GM21381 (cell line): Measurements from ENCODE around the gene ASB1.
"Not testable (repeated sequence)": the region's sequence is repeated elsewhere in the genome, so short reads cannot be mapped to it uniquely, and the experiment has no call there.

ENCODE experiments used
- ATAC-seq: cut with Tn5 transposase; IDR thresholded peaks from one replicate; pipeline ENCODE4 v1.9.1; 2021; ENCODE audit warnings: mild to moderate bottlenecking, moderate library complexity; ENCODE audit not compliant: unreplicated experiment

The ASB1 gene

DNA sequence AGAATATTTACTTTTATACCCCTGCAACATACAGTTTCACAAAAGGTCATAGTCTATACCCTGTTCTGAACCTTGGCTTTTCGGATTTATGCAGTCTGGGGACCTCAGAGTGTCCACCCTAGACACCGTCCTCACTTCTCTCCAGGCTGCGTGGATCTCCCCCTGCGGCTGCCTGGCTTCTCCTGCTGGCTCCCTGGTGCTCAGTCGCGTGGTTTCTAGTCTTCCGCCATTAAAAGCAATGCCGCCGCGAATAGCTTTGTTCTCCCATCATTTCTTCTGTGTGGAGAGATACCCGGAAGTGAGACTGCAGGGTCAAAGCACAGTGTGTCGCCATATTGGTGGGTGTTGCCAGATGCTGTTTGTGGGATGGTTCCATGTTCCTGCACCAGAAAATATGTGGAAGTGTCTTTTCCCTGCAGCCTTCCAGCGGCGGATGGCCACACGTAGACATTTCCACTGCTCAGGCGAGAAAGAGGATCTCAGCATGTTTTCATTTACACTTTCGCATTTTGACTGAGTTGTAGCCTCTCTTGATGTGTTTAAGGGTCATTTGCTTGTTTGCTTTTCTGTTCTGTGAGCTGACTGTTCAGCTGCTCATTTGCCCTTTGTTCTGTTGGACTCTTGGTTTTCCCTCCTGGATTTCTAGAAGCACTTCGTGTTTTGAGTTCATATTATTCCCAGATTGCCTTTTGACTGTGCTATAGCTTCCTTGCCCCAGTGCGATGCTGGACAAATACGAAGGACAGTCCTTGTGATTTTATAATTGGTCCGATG is 22.9 kb upstream of the ASB1 start:
- no peak for ATAC-seq

DNA sequence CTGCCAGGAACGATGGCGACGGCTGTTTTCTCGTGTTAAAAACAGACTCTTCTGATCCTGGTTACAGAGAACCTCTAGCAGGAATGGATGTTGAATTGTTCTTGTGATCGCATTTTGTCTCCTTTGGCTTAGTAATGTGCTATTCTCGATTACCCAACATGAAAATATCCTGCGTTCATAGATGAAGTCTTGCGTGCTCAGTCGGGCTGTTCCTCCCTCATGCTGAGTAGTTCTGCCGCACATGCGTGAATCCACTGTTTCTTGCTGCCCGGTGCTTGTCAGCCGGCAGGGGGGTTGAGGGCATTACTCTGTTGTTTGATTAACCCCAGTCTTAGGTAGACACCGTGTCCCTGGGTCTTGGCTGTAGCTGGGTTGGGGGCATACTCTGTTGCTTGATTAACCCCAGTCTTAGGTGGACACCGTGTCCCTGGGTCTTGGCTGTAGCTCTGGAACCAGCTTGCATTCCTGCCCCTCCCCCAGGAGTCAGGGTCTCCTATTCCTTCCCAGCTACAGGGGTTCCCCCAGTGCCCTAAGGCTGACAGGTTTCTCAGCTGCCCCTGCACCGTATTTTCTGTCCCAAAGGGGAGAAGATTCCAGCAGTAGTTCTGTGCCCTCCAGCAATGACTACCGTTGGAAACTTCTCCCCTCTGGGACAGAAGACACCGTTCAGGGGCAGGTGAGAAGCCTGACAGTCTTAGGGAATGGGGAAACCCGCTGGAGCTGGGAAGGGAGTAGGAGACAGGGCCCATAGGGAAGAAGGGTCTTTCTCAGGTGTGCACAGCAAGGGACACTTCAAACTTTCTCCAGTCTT is 22.1 kb upstream of the ASB1 start:
- no peak for ATAC-seq

DNA sequence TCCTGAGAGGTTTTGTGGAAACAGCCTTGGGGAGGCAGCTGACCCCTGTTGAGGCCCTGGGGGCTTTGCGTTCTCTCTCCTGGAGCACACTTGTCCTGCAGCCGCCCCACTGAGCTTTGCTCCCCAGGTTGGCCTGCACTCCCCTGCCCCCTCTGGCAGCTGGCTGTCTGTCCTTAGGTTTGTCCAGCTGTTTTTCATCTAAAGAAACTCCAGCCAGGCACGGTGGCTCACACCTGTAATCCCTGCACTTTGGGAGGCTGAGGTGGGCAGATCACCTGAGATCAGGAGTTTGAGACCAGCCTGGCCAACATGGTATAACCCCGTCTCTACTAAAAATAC is 21.5 kb upstream of the ASB1 start:
- not testable (repeated sequence) for ATAC-seq

DNA sequence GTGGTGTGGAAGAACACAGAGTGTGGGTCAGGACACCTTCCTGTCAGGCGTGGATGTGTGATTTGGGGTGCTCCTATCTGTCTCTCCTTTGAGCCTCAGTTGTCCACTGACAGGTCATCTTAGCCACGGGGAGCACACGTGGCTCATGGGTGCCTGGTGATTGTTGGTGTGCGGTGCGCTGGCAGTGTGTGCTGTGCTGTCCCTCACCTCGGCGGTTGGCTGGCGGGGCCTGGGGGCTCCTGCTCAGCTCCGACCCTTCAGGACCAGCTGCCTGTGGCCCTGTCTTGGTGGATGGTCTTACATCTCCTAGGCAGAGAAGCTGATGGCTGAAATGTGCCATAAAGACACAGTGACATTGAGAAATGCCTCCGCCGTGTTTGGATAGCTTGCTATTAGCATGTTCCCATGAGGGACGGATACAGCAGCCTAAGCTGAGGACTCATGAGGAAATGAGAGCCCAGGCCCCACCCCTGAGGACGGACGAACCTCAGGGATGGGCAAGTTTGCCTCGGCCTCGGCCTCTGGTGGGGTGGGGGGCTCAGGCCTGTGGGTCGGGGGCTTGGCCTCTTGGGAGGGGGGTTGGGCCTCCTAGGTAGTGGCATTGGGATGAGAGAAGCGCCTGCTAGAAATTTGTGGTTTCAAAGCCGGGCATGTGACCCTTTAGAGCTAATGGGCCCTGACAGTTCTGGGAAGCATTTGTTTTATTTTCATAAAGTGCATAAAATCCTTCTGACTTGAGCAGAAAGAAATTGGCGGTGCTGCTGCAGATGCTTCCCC is 20.3 kb upstream of the ASB1 start:
- ATAC-seq = no peak

DNA sequence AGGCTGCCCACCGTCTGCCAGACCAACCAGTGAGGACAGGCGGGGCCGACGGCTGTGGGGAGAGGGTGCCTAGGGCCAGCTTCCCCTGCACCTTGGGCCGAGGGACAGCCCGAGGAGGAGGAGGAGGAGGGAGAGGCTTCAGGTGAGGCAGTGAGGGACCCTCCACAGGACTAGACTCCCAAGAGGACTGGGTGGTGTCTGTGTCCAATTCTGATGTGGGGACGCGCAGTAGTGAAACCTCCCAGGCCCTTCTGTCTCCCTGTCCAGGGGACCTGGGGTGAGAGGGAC is 19.8 kb upstream of the ASB1 start:
- ATAC-seq = no peak

DNA sequence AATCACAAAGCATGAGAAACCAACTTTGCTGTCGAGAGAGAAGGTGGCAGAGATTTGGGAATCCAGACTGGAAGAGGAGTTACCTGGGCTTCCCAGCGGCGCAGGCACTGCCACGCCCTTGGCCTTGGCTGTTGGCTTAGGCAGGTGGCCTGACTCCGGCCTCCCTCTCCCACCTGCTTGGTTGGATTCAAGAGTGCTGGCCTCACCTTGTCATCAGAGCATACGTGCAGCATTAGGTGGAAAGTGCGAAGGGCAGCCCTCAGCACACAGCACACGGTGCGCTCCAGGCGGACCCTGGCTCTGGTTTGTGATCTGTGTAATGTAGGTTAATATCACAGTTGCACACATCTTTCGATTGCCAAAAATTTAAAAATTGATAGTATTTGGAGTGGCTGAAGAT is 19.2 kb upstream of the ASB1 start:
- ATAC-seq = no peak

DNA sequence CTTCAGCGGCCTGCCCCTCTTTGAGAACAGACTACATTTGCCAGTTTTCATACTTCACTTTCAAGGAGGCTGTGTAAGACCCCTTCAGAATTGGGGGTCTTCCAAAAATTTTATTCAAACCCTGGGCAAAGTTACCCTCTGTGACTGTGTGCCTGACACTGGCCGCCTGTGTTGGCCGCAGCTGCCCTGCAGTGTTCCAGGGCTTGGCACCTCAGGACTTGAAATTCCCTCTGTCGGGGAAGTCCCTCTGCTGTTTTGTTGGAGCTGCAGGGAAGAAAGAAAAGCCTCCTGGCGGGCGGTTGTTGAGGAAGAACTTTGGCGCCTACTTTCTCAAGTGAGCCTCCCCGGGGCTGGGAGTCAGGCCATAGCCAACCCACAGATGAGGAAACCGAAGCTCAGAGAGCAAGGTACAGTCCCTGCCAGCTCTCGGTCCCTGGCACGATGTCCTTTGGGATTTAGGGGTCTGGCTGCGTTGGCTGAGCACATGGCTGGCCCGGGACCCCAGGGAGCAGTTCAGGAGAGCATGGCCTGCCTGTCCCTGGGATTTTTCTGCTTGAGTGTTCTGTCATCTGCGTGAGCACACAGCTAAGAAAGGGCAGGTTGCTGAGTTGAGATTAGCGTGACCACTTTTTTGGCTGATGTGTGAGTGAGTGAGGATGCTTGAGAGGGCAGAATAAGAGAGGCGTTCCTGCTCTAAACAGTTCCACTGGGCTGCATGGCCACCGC is 17.9 kb upstream of the ASB1 start:
- ATAC-seq = no peak

DNA sequence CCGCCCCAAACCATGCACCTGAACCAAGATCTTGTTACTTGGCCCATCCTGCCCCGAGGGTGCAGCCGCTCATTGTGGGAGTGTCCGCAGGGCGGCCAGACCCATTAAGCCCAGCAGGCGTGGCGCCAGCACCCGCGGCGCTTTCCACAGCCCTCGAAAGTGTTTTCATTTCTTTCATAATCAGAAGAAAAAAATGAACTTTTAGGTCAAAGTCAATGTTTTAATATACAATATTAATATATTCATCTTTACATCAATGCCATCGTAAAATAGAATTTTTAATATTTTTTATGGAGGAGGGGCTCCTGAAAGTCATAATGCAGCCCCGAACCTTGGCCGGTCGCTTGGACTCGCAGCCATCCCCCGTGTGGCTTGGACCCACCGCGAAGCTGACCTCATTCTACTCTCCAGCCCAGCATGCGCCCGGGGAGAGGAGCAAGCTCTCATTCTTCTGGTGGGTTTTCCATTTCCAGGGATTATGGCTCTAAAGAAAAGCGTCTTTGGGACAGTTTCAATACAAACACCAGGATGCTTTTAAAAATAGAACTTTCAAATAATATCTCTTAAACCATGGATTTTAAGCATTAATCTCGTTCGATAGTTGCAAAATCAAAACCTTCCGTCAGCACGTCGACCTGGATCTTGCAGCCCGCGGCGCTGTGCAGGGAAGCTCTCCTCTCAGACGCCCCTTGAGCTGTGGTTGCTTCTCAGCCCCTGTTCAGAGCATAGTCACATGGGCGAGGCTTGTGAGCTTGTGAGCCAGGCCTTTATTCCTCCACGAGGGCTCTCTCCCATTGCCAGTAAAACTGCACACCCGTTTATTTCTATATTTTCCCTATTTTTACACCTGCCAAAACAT is 17.2 kb upstream of the ASB1 start:
- no peak for ATAC-seq

DNA sequence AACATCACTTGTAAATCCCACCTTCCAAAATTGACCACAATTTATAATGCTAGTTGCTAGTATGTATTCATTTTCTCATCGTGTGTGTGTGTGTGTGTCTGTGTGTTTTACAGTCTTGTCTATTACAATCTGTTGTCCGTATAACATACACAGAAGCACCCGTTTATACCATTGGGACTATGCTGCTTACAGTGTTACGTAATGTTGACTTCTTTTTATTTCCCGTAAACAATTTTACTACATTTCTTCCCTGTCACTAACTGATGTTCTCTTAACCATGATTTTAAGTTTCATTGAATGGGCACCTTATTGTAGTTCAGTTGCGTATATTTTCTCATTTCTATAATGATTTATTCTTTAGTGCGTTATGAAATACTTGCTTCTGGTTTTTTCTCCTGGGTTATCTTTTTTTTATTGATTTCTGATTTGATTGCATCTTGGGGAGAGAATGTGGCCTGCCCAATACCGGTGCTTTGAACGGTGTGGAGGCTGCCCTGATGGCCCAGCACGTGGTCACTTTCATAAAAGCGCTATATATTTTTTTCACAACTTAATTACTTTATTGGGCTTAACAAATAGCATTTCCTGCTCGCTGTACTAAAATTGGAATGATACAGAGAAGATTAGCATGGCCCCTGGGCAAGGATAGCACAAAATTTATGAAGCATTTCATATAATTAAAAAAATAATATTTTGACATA is 14.5 kb upstream of the ASB1 start:
- ATAC-seq = no peak

DNA sequence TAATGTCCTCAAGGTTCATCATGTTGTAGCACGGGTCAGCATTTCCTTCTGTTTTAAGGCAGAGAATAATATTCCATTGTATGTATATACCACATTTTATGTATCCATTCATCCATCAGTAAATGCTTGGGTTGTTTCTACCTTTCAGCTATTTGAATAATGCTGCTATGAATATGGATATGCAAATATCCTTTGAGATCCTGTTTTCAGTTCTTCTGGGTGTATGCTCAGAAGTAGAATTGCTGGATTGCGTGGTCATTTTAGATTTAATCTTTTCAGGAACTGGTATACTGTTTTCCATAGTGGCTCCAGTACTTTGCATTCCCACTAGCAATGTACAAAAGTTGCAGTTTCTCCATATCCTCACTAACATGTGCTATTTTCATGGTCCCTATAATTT is 13.4 kb upstream of the ASB1 start:
- no peak for ATAC-seq

DNA sequence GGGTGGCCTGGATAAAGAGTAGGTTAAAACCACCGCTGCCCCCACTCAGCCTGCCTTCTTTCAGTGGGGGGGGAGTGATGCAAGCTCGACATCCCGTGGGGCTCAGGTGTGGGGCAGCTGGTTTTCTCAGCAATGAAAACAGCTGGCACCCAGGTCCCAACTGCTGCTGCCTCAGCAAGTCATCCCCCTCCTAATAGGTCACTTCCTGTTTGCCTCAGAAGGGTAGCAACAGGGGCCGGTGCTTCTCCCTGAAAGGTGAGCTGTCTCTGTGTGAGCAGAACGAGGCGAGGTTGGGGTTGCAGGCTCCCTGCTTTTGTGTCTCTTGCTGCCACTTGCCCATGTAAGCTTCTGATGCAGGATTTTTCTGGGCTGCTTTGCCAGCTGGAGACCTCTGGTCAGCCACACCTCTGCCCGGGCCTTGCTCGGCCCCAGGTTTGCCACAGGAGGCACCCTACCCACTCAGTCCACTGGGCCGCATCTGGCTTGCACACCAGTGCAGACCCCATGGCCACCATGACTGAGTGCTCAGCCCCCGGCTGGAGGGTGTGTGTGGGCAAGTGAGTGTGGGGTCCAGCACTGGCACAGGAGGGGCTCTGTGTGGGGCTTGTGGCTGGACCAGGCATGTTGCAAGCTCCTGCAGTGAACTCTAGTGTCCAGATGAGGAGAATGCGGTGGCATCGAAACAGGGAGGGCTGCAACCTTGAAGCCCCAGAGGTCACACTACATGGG is 11.5 kb upstream of the ASB1 start:
- no peak for ATAC-seq

DNA sequence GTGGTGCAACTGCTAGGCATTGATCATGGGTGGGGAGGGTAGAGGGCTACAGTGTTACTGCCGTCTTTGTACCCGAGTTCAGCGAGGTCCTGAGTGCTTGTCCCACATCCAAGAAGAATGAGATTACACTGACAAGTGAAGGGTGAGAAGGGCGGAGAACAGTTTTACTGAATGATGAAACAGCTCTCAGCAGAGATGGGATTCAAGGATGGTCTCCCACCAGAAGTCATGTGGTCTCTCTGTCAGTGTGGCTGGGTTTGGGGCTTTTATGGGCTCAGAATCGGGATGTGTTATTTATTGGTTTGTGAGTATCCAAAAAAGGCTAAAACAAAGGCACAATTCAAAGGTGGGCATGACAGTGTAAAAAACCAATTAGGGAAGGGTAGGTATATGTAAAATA is 10.8 kb upstream of the ASB1 start:
- no peak for ATAC-seq

DNA sequence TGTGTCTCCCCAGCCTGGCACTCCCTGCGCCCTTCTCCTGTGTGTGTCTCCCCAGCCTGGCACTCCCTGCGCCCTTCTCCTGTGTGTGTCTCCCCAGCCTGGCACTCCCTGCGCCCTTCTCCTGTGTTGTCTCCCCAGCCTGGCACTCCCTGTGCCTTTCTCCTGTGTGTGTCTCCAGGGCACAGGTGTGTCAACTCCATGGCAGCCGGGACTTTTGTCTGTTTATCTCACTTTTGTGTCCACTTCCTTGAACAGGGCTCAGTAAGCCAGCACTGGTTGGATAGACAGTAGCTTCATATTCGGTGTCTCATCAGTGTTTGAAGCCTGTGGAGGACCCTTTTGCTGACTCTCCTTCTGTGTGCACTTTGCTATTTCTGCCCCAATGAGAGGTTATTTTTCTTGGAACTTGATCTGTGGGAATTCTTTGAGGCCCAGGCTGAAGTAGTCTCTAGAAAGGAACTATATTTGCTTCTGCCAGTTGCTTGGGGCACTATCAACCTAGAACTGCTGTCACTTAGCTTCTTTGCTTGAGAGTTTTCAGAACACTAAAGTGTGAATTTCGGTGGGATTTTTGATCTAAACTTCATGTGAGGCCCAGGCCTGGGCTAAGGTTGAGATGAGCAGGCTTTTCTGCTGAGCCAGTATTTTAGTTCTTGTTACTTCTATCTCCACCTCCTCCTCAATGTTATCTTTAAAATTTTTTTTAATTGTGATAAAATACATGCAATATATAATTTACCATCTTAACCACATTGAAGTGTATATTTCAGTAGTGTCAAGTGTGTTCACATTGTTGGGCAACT is 8.3 kb upstream of the ASB1 start:
- no peak for ATAC-seq

DNA sequence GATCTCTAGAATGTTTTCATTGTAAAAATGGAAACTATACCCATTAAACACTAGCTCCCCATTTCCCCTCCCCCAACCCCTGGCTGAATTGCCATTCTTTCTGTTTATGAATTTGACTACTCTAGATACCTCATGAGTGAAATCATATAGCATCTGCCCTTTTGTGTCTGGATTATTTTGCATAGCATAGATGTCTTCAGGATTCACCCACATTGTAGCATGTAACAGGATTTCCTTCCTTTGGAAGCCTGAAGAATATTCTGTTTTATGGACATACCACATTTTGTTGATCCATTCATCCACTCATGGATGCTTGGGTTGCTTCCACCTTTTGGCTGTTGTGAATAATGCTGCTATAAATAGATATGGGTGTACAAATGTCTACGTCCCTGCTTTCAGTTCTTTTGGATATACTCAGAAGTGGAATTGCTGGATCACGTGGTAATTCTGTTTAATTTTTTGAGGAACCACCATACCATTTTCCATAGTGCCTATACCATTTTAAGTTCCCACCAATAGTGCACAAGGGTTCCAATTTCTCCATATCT is 7.7 kb upstream of the ASB1 start:
- ATAC-seq = no peak

DNA sequence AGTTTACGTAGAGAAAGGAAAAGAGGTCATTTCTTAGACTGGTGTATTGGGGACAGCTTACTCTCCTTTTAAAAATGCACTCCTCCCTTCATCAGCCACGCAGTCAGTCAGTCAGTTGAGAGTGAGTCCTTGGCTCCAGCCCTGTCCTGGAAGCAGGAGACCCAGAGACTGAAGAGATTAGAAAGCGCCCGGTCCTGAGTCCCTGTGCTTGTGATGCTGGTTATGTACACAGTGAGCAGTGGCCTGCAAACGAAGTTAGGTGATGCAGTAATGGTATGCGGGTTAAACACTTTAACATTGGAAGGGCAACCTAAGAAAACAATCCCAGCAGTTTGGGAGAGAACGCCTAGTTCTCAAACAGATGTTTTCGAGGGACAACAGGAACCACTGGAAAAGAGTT is 6.3 kb upstream of the ASB1 start:
- ATAC-seq = no peak

DNA sequence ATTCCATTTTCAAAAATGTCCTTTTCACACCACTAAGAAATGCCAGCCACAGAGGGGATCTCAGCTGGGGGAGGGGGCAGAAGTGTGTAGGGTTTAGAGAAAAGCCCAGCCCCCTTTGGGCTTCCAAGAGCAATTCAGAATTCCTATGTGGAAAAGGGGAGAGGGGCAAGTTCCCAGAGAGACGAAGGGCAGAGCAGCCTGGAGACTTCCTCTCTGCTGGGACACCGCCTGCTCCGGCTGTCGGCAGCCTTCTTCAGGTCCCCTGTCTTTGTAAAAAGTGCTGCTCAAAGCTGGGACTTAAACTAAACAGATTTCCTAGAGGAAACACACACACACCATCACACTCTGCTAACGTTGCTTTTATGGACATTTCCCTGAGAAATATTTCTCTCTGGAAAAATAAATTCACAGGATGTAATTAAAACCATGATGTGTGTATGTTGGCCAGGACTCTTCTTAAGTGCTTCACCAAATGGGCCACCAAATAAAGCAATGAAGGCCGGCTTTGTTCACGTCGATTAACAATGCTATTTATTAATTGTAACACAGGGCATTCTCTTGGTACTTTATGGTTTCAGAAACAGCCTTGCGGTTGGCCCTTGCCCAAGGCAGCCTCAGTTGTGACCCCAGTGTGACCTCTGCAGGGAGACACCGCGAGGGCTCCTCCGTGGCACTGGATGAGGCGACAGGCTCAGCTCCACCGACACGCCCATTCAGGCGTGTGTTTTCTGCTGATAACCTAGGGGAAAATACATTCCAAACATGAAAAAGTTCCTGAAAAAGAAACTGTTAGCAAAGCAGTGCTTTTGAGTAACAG is 5.6 kb upstream of the ASB1 start:
- ATAC-seq = no peak

DNA sequence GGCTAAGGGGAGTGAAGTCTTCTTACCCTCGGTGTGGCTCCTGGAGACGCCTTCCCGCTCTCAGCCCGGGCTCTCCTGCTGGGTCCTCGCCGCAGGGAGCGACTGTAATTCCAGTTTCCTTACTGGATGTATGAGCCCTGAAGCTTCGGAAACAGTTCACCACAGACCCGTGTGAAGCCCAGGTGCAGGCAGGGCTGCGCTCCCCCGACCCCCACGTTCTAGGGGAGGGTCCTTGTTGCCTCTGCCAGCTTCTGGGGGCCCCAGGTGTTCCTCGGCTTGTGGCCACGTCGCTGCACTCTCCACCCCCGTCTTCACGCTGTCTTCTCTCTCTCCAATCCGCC is 5.1 kb upstream of the ASB1 start:
- ATAC-seq = no peak
